Endodermal cell (in vitro differentiated cells): ENCODE data around the gene RTL5. TPM values are rescaled to one million over a fixed set of nuclear protein-coding genes. Genes with fewer than 3 reads are reported as not detected.

Experiments used
- DNase-seq: peaks from one replicate; pipeline ENCODE4 v3.0.0-alpha.2; 2017
- H3K27ac ChIP-seq: 2 replicates; pipeline ENCODE4 v1.5.1; 2013; ENCODE audit warnings: mild to moderate bottlenecking, low read depth, low read length, moderate library complexity
- H3K27me3 ChIP-seq: 2 replicates; pipeline ENCODE4 v1.6.1; 2013; ENCODE audit warnings: mild to moderate bottlenecking, low read length, moderate library complexity; ENCODE audit not compliant: insufficient read depth, control insufficient read depth, poor library complexity, severe bottlenecking
- H3K36me3 ChIP-seq: 2 replicates; pipeline ENCODE4 v1.7.0; 2013; ENCODE audit warnings: mild to moderate bottlenecking, low read length, moderate library complexity; ENCODE audit not compliant: control insufficient read depth, insufficient read depth
- H3K4me1 ChIP-seq: one replicate; pipeline ENCODE4 v1.7.0; 2013; ENCODE audit warnings: low read length; ENCODE audit not compliant: control insufficient read depth, insufficient read depth
- H3K4me3 ChIP-seq: 2 replicates; pipeline ENCODE4 v1.5.1; 2013; ENCODE audit warnings: mild to moderate bottlenecking, low read length, moderate library complexity
- H3K9ac ChIP-seq: 2 replicates; pipeline ENCODE4 v1.6.1; 2013; ENCODE audit warnings: mild to moderate bottlenecking, low read length, moderate library complexity; ENCODE audit not compliant: poor library complexity, severe bottlenecking; ENCODE audit errors: extremely low read depth
- H3K9me3 ChIP-seq: 2 replicates; pipeline ENCODE4 v1.6.1; 2013; ENCODE audit warnings: mild to moderate bottlenecking, low read length, moderate library complexity; ENCODE audit not compliant: control insufficient read depth
- H3K27ac Mint-ChIP-seq: 2 replicates; pipeline ENCODE4 v1.8.0; 2020; ENCODE audit warnings: mixed read lengths
- H3K27me3 Mint-ChIP-seq: 2 replicates; pipeline ENCODE4 v1.8.0; 2021; ENCODE audit warnings: mild to moderate bottlenecking, mixed read lengths; ENCODE audit not compliant: insufficient read depth
- H3K36me3 Mint-ChIP-seq: 2 replicates; pipeline ENCODE4 v1.8.0; 2020; ENCODE audit warnings: low read depth, mixed read lengths
- H3K4me1 Mint-ChIP-seq: 2 replicates; pipeline ENCODE4 v1.8.0; 2020; ENCODE audit warnings: mixed read lengths
- H3K4me3 Mint-ChIP-seq: 2 replicates; pipeline ENCODE4 v1.8.0; 2020; ENCODE audit warnings: mild to moderate bottlenecking, moderate library complexity, mixed read lengths
- H3K9me3 Mint-ChIP-seq: 2 replicates; pipeline ENCODE4 v1.8.0; 2020; ENCODE audit warnings: mild to moderate bottlenecking, mixed read lengths
- CTCF ChIP-seq: fragments of 200-600 bp; sonication (generic); conservative IDR thresholded peaks from 2 replicates; pipeline ENCODE4 v1.5.0; 2021; ENCODE audit warnings: antibody characterized with exemption, mild to moderate bottlenecking
- WGBS, 2 experiments: methylation state at CpG; one replicate each; pipeline versions ENCODE4 v1.1.5 to v1.1.7; 2013; ENCODE audit warnings: missing lambda C conversion rate in 2 of 2, mixed read lengths in 1 of 2; ENCODE audit not compliant: insufficient coverage in 1 of 2, insufficient read length in 1 of 2; 5-methylcytosine and 5-hydroxymethylcytosine counted together
- total RNA-seq, 2 donors: library from RNA; stranded (reverse); fragmentation: NEBNext Ultra II Directional in 1 of 2; extraction: Animal tissue kit (Norgen Biotek cat#: 25700) in 1 of 2; gene quantifications; 2 replicates in 1 of 2; 3 replicates in 1 of 2; pipeline ENCODE4 v1.2.1, GENCODE V29; 2021

RTL5 gene
- total RNA-seq, 2 donors from 2014 or later = 8.4 to 9.9 TPM

GRCh38 chrX:72130156-72130761, 1.5 kb downstream of the RTL5 start:
- Histone ChIP-seq H3K4me1 (peaks cover 6% of the 10 kb centered on the region), H3K9me3 (no peaks in the 10 kb centered on the region), H3K27ac (no peak overlapping the region), H3K9ac (no peak overlapping the region), H3K36me3 (no peaks in the 10 kb centered on the region), H3K27me3 (peaks cover 15% of the 10 kb centered on the region), H3K4me3 (no peak overlapping the region)
- peak overlapping the region; percentile 58 for H3K4me3 Mint-ChIP-seq
- WGBS, 2 experiments = 88% methylated on average over 12 of the region's 12 CpGs; no CpG with 5 or more reads in 1 of the 2 experiments
- H3K9me3 Mint-ChIP-seq = peaks cover 70% of the 10 kb centered on the region
- H3K4me1 Mint-ChIP-seq = peaks cover 11% of the 10 kb centered on the region
- H3K27me3 Mint-ChIP-seq = peaks cover 24% of the 10 kb centered on the region
- no peak for DNase-seq
- no peak for TF ChIP-seq CTCF
- H3K27ac Mint-ChIP-seq = no peak overlapping the region
- H3K36me3 Mint-ChIP-seq = peaks cover 19% of the 10 kb centered on the region

- WGBS, 2 experiments = 94 to 100% methylated on average over 1 to 16 of the region's 16 CpGs
- H3K9ac ChIP-seq = no peak overlapping the region
- peaks cover 15% of the 10 kb centered on the region for H3K27me3 ChIP-seq
- peaks cover 6% of the 10 kb centered on the region for H3K4me1 ChIP-seq
- no peak for TF ChIP-seq CTCF
- Mint-ChIP-seq H3K4me1 (peaks cover 15% of the 10 kb centered on the region), H3K9me3 (peaks cover 67% of the 10 kb centered on the region), H3K27me3 (peaks cover 24% of the 10 kb centered on the region), H3K36me3 (peaks cover 13% of the 10 kb centered on the region), H3K4me3 (no peak overlapping the region), H3K27ac (no peak overlapping the region)
- DNase-seq = no peak
- no peak overlapping the region for H3K27ac ChIP-seq
- H3K9me3 ChIP-seq = no peaks in the 10 kb centered on the region
- no peak overlapping the region for H3K4me3 ChIP-seq
- H3K36me3 ChIP-seq = no peaks in the 10 kb centered on the region
Measured at GRCh38 chrX:72129661-72130060, 2.1 kb downstream of the RTL5 start.

- peaks cover 13% of the 10 kb centered on the region for H3K36me3 Mint-ChIP-seq
- H3K27ac Mint-ChIP-seq = no peak overlapping the region
- Histone ChIP-seq H3K27ac (no peak overlapping the region), H3K27me3 (peaks cover 15% of the 10 kb centered on the region), H3K9me3 (no peaks in the 10 kb centered on the region), H3K9ac (no peak overlapping the region), H3K36me3 (no peaks in the 10 kb centered on the region), H3K4me1 (peaks cover 6% of the 10 kb centered on the region), H3K4me3 (no peak overlapping the region)
- 88% methylated on average over 6 of the region's 6 CpGs; no CpG with 5 or more reads in 1 of the 2 experiments for WGBS, 2 experiments
- peak; percentile 69 for TF ChIP-seq CTCF
- DNase-seq = peak; percentile 78
- H3K4me1 Mint-ChIP-seq = peaks cover 20% of the 10 kb centered on the region
- H3K27me3 Mint-ChIP-seq = peaks cover 24% of the 10 kb centered on the region
- peaks cover 66% of the 10 kb centered on the region for H3K9me3 Mint-ChIP-seq
- no peak overlapping the region for H3K4me3 Mint-ChIP-seq
Measured at GRCh38 chrX:72128881-72129280, 2.8 kb downstream of the RTL5 start.
